NCI-H446 (cell line): ENCODE measurements around the gene PDXK.

Source experiments
- DNase-seq, 2 experiments: peaks; one replicate each; lab custom pipeline; 2025; lab: John Stamatoyannopoulos, UW

Gene PDXK

DNA sequence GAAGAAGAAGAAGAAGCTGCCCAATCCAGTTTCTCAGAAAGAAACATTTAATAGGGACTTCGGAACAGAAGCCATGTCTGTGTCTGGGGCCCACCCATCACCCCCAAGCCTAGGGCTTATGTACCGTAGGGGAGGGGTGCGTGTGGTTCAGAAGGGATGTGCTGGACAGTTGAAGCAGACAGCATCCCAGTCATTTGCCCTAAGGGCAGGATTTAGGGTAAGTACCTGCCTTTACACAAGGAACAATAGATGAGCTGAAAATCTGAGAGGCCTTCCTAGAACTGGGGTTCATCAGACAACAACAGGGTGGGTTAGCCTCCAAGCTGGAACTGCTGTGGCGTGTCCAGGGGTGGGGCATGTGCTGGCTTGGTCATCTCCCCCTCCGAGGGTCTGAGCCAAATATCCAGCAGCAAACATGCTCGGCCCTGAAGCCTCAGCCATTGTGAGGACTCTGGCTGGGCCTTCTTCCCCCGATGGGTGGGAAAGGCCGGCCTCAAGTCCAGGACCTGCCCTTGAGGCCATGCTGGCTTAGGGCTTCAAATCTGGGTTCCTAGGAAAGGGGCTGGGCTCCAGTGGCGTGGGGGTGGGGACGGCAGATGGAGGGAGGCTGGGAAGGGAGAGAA, 45.1 kb downstream of the PDXK start:
- DNase-seq: no peak

DNA sequence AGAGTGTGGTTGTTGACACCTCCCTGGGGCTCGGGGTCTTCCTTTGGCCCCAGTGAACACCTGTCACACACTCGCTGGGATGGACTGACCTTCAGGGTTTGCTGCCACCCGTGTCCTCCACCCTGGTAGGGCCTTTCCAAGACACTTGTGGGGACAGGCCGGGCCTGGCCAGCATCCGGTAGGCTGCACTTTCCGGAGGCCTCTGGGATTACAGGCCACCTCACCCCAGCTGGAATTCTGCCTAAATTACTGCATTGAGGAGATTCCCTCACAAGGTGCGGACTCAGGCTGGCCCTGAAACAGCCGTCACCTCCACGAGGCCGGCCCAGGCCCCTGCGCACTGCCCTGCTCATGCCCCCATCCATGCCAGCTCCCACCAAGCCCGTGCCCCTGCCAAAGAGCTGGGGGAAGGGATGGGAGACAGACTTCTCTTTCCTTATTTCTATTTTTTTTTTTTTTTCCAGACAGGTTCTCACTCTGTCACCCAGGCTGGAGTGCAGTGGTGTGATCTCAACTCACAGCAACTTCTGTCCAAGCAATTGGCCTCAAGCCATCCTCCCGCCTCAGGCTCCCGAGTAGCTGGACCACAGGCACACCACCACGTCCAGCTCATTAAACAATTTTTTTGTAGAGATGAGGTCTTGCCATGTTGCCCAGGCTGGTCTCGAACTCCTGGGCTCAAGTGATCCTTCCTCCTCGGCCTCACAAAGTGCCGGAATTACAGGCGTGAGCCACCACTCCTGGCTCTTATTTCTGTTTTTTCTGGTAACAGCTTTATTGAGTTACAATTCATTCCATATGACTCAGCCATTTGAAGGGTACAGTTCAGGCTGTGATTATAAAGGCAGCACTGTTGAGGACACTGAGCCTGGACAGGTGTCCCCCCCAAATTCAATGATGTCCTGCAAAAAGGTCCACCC, 45.9 kb downstream of the PDXK start:
- no peak for DNase-seq

DNA sequence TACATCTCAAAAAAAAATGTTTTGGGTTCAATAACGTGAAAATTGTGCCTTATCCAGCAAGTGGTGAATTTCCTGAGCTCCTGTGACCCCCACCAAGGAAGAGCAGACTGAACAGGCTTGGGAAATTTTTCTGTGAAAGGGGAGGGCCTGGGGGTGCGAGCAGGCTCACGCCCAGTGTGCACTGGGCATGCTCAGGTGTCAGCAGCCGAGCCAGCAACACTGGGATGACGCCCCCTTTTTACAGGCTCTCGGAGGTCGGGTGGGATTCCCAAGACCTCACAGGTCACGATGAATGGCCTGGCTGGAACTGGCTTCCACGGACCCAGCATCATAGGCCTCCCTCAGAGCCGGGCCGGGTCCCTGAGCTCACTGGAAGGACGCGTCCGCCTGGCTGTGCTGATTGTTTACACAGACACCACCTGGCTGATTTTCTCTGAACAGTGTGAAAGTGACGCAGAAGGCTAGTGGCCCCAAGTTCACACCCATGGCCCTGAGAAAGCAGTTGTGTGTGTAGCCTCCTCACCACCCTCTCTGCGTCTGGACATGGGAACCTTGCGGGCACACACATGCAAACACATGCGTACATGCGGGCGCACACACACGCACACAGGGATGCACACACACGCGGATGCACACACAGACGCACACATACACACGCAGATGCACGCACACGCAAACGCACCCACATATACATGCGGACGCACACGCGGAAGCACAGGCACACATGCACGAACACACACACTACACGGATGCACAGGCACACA, 48.0 kb downstream of the PDXK start:
- no peak for DNase-seq

DNA sequence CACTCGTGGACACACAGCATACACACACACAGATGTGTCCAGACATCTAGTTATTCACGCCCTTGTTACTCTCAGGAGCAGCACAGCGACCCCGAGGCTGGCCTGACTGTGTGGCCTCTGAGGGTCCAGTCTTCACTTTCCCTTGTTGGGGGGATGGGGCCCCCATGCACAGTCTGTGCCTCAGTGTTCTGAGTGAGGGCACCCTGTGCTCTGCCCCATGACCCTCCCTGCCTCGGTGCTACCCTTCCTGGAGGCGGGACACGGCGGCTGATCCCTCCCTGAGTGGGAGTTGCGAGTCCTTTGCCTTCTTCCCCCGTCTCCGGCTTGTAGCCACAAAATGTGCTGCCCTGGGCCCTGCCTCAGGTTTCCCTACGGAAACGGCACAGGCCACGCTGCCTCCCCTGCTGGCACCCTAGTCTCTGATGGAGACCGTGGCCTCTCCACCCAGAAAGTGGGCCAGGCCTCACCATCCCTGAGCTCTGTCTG, 48.6 kb downstream of the PDXK start:
- DNase-seq: no peak

DNA sequence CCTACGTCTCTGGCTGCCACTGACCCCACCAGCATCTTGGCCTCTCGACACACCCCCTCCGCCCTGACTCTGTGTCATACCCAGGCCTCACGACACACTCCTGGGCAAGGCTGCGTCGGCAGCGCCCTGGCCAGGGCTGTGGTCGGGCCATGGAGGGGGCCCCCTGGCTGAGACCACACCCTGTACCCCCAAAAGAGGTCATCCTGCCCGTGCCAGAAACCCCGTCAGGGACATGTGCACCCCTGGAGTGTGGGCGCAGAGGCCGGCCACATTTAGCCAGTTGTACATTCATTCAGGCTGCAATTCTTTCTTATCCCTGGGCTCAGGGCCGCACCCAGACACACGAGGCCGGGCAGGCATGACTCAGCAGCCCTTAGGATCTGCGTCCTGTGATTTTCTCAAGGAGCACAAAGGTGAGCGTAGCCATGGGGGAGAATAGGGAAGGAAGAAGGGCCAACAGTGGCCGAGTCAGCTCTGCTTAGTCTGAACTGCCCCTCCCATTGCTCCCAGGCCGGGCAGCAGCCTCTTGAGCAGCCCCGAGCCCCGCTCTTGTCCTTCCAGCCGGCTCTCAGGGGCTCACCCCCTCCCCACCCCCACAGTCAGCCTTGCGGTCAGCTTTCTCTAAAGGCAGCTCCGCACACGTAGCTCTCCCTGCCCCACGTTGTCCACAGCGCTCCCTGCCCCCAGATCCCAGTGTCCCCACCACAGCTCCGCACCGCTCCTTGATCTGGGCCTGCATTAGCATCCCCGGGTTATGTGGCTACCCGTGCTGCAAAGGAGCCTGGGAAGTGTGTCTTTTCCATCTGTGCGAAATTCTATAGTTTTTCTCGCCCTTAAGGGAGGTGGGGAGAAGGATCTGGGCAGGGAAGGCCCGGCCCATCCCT, 49.3 kb downstream of the PDXK start:
- DNase-seq: no peak

DNA sequence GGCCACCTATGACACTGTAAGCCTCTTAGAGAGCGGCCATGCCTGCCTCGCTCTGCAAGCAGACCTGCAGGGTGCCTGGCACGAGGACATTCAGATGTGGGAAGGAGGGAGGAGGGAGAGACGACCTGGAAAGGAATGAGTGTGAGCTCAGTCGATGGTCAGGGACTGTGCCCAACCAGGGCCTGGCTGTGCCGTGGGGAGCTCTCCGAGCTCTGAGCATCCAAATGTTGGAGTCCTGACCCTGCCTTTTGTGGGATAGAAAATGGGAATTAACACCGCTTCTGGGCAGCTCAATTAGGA, 49.9 kb downstream of the PDXK start:
- DNase-seq: no peak

DNA sequence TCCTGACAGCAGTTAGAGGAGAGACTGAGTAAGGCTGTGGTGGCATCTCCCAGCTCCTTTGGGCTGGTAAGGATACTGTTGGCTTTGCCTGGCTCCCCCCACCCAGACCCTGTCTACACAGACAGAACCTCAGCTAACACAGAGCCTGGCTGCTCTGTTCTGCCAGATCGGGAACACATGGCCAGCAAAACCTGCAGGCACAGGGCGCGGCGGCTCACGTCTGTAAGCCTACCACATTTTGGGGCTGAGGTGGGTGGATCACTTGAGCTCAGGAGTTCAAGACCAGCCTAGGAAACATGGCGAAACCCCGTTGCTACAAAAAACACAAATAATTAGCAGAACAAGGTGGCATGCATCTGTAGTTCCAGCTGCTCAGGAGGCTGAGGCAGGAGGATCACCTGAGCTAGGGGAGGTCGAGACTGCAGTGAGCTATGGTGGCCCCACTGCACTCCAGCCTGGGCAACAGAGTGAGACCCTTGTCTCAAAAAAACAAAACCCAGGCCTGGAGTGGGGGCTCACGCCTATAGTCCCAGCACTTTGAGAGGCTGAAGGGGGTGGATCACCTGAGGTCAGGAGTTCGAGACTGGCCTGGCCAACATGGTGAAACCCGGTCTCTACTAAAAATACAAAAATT, 50.5 kb downstream of the PDXK start:
- no peak for DNase-seq

DNA sequence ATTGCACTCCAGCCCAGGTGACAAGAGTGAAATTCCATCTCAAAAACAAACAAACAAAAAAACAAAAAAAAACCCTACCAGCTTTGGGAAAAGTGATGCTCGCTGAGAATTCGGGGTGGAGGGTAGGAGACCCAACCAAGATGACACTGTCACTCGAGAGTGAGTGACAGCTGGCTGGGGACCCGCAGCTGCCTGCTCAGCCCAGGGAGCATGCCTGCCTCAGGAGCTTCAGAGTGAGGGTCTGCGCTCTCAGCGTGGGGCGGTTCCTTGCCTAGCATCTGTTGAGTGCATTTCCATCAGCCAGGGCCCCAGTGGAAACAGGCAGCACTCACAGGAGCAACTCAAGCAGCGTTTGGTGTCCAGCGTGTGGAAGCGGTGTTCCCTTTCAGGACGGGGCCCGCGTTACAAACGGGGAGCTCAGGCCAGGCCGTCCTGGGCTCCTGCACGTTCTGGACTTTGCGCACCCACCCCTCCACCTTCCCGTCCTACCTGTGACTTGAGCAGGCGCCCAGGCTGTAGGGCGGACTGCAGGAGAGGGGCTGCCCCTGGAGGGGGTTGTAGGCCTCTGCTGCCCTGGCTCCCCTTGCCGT, 51.2 kb downstream of the PDXK start:
- no peak for DNase-seq

DNA sequence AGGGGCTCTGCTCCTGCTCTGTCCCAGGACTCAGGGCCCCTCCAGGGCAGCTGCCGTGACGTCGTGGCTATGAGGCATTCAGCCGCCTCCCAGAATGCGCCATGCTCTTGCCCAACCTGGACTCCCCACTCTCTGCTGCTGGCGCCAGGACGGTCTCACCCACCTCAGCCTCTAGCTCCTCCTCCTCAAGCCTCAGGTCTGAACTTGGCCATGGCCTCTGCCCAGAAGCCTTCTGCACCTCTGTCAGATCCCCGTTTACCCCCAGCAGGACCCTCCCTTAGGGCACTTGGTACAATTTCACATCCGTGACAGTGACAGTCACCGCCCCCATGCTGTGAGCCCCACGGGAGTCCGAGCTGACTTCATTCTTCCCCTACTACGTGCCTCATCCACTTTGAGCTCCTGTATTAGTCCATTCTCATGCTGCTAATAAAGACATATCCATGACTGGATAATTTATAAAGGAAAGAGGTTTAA, 52.3 kb downstream of the PDXK start:
- no peak for DNase-seq

DNA sequence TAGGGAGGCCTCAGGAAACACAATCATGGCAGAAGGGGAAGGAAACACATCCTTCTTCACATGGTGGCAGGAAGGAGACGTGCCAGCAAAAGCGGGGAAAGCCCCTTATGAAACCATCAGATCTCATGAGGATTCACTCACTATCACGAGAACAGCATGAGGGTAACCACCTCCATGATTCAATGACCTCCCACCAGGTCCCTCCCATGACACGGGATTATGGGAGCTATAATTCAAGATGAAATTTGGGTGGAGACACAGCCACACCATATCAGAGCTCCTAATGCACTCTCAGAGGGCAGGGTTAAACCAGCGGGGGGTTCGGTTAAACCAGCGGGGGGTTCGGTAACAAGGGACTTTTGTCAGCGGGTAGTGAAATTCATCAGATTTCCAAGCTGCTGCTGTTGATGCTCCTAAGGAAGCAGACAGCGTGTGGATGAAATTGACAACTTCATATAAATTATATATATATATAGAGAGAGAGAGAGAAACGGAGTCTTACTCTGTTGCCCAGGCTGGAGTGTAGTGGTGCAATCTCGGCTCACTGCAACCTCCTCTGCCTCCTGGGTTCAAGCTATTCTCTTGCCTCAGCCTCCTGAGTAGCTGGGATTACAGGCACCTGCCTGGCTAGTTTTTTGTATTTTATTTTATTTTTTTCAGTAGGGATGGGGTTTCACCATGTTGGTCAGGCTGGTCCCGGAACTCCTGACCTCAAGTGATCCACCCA, 52.9 kb downstream of the PDXK start:
- no peak for DNase-seq

DNA sequence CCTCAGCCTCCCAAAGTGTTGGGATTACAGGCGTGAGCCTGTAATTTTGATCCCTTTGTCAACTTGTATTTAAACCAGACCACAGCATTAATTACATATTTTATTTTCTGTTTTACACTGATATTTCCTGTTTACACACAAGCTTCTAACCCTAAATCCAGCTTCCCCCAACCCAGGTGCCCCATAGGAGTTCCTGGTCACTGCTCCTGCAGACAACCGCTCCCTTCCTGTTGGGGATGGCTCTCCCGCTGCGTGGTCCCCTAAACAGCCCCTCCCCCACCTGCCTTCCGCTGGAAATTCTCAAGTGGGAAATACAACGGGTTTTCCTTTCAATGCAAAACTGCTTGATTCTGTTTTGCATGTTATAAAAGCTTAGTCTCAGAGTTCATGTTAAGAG, 53.5 kb downstream of the PDXK start:
- DNase-seq: no peak

DNA sequence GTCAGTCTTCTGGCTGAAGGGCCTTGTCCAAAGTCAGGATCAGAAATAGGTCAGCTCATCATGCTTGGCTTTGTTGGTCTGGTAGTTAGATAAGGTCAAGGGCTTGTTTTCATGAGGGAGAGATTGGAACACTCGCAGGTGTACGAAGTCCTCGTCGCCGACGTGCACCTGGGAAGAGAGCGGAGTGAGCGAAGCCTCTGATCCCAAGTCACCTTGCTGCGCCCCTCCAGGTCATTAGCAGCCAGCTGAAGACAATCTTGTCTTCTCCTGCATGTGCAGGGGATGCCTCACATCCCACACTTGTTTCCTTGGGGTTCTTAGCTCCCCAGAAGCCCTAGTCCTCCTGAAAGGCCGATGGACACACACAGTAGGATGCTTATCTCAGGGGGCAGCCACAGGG, 55.2 kb downstream of the PDXK start:
- DNase-seq: no peak

DNA sequence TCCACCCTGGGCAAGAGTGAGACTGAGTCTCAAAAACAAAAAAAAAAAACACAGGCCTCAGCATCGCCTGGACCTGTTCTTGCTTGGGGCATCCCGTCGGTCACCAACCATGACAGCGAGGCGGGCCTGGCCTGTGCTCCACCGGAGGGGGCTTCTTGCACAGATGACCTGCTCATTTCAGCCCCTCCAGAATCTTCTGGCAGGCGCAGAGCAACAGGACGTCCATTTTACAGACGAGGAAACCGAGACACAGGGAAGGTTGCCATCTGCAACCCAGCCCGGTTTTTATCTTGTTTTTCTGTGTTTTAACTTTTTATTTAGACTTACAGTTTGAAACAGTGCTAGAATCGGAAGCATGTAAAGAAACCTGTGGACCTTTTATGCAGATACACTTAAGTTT, 56.3 kb downstream of the PDXK start:
- DNase-seq: no peak

DNA sequence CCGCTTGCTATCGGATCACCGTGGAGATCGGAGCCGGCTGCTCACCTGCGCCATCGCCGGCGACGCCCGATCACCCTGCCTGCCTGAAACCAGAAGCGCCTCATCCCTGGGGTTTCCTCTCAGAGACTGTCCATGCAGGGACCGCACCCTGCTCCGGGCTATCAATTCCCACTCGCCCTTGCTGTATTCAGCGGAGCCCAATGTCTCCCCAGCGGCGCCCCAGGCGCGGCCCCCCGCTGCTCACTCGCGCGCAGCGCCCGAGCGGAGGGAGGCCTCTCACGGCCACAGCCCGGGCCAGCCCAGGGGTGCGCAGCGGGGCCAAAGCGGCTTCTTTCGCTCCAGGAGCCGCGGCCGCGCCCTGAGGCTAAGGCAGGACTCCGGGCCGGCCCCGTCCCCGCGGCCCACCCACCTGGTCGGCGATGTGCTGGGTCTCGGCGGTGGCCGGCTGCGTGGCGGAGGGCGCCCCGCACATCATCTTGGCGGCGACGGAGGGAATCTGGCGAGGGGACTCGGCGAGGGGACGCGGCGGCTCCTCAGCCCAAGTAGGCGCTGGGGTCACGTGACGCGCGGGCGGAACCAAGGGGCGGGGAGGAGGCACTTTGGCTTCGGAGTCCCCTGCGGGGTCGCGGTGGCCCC, 57.0 kb downstream of the PDXK start, which contains the start of gene CSTB:
Gene CSTB, minus strand, starts transcription at position 514 of the 636 bp plus-strand sequence. Its CDS starts 39 bp downstream, at position 475.
- DNase-seq: peak in 1 of 2 experiments; percentile 82

DNA sequence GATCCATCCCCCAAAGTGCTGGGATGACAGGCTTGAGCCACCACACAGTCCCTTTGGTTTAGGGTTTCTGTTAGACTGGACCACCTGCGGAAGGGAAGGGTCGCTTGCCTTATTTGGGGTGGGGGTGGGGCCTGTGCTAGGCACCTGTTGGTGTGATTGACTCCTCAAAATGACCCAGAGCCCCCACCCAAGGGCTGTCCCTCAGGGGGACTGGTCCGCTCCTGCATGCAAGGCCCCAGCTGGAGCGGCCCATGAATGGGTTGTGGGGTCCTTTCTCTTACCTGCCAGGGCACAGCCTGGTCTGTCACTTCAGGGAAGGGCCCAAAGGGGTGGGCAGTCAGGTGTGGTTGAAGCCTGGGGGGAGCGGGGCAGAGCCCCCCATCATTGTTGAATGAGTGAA, 59.0 kb downstream of the PDXK start:
- DNase-seq: no peak

DNA sequence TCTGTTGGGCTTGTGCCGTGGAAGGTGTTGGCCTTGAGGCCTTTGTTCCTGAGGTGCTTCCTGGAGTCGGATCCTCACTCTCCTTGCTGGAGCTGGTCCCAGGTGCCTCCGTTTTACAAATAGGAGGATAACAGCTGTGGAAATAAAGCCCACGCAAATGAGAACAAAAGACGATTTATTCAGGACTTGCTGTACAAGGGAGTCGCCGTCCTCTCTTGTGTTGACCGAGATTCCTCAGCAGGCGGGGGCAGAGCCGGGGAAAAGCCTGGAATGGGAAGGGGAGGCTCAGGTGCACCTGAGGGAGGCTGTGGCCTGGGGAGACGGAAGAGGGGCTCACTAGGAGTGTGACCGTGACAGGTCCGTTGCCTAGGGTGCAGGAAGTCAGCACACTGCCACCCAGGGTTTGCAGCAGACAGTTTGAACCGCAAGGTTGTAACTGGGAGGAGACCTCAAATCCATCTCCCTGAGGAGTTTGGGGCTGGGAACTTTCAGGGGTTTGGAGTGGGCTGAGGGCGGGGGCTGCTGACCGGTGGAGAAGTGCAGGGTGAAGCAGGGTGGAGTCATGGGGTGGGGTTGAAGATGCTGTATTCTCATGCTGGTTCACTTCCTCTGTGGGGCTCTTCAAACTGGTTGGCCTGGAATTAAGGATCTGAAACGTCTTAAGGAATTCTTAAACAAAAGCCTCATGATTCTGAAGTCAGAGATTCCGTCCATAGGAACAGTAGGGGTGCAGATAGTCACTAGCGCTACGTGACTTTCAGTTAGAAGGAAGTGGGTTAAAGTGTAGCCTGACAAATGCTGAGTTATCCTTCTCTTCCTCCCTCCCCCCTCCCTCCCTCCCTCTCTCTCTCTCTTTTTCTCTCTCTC, 59.8 kb downstream of the PDXK start:
- DNase-seq: no peak

DNA sequence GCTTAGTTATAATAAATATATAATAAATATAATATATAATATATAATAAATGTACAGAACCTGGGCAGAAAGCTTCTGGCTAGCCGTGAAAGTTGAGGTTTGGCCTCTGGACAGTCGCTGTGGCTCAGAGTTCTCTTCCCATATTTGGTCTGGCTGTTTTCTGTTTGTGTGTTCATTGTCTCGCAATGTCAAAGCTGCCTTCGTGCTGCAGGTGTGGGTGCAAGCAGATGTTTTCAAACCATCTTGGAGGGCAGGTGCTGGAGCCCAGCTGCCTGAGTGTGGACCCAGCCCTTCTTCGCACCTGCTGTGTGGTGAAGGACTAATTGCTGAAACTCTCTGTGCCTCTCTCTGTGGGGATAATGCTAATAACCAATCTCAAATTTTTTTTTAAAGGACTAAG, 60.7 kb downstream of the PDXK start:
- no peak for DNase-seq

DNA sequence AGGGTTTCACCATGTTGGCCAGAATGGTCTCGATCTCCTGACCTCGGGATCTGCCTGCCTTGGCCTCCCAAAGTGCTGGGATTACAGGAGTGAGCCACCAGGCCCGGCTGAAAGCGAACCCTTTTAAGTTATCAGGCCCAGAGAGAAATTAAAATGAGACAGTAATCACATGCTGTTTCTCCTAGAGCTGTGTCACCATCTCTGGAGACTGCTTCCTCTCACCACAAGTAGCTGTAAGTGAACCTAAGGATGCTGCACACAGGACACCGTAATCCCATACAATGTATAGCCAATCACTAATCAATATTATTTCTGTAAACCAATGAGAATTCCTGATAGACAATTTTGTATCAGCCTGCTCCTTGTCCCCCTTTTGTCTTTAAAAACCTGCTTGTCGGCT, 62.9 kb downstream of the PDXK start:
- no peak for DNase-seq
